Activated CD8-positive, alpha-beta memory T cell treated with anti-CD3 and anti-CD28 coated beads, Interleukin-2, amount 50 U/mL, for 1 hour (primary cell): ENCODE results near the gene ZCCHC9.

Experiments used
- DNase-seq: peaks from one replicate; pipeline ENCODE4 v3.0.0-alpha.2; 2020; ENCODE audit errors: extremely low read depth

Gene ZCCHC9

GRCh38 chr5:81359108-81359507, 57.7 kb downstream of the ZCCHC9 start:
- DNase-seq, result no peak

GRCh38 chr5:81359881-81360280, 58.5 kb downstream of the ZCCHC9 start:
- DNase-seq, result no peak

- no peak for DNase-seq
Observed at GRCh38 chr5:81360640-81361039, 59.3 kb downstream of the ZCCHC9 start.

- no peak for DNase-seq
Observed at GRCh38 chr5:81361600-81361999, 60.2 kb downstream of the ZCCHC9 start.
